ENCODE data around the gene RHBDD1. TPM values are rescaled to one million over a fixed set of nuclear protein-coding genes. Genes with fewer than 3 reads are reported as not detected.

Gene RHBDD1
- total RNA-seq, 2 donors from 2014 or later = 10.2 to 17.3 TPM

DNA sequence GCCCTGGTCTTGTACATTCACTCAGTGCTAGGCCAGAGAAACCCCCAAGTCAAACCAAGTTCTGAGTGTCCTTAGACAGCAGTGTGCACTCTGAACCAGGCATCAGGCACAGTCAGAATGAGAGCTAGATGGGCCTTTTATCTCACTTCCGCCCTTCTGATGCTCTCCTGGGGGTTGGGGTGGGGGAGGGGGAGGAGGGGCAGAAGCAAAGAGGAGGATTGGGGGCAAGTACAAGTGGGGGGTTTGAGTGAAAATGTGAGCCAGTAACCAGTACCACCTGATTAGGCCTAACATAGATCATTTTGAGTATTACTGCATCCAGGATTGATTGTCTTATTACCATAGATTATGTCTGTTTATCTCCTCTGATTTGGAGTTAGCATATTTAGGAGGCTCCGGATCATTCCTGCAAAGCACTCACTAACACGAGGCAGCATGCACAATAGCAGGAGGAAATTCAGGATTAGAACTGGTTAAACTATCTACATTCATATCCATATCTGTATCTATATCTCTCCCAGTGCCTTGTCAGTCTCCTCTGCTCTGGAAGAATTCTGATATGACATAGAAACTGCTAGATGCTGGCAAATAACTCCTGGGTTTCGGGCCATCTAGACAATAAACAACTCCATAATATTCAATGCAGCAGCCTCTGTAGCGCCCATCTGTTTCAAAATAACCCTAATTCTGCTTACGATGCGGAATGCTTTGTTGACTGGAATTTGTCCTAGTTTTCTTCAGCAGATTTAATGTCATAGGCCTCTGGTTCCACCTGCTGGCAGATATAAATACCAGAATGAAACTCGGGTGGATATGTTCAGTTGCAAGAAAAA, 149.1 kb downstream of the RHBDD1 start:
- Histone ChIP-seq H3K9me3 (no peaks in the 10 kb centered on the region), H3K27ac (no peak overlapping the region), H3K4me1 (ENCODE audit: control insufficient read depth in 1 of 2, low read depth in 2 of 2) (peaks cover 0 to 9% of the 10 kb centered on the region in 2 donors), H3K4me3 (no peak overlapping the region), H3K36me3 (no peaks in the 10 kb centered on the region), H3K27me3 (replicated peaks; ENCODE audit: insufficient read depth) (no peaks in the 10 kb centered on the region)
- TF ChIP-seq, protein P1, sequence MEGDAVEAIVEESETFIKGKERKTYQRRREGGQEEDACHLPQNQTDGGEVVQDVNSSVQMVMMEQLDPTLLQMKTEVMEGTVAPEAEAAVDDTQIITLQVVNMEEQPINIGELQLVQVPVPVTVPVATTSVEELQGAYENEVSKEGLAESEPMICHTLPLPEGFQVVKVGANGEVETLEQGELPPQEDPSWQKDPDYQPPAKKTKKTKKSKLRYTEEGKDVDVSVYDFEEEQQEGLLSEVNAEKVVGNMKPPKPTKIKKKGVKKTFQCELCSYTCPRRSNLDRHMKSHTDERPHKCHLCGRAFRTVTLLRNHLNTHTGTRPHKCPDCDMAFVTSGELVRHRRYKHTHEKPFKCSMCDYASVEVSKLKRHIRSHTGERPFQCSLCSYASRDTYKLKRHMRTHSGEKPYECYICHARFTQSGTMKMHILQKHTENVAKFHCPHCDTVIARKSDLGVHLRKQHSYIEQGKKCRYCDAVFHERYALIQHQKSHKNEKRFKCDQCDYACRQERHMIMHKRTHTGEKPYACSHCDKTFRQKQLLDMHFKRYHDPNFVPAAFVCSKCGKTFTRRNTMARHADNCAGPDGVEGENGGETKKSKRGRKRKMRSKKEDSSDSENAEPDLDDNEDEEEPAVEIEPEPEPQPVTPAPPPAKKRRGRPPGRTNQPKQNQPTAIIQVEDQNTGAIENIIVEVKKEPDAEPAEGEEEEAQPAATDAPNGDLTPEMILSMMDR (IDR thresholded peaks at IDR 0.05) = peak; percentile 73
- DNase-seq (ENCODE audit: low spot score) = no peak
- ATAC-seq (ENCODE audit: insufficient number of reproducible peaks, low FRiP score, low read depth) = peak; percentile 95

DNA sequence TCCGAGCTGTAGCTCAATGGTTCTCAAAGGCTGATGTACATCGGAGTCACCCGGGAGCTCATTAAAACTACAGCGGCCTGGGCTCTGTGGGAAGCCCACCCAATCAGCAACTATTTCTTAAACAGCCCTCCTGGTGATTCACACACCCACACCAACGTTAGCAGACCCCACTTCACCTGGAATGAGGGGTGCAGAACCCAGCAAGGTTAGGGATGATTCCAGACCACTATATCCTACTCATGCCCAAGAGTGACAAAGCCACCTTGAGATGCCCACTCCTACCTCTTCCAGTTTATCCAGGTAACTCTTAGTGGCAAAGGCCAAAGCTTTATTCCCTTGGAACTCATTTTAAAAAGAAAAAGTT, 149.7 kb downstream of the RHBDD1 start:
- Histone ChIP-seq H3K9me3 (no peaks in the 10 kb centered on the region), H3K4me1 (ENCODE audit: control insufficient read depth in 1 of 2, low read depth in 2 of 2) (peaks cover 0 to 9% of the 10 kb centered on the region in 2 donors), H3K27me3 (replicated peaks; ENCODE audit: insufficient read depth) (no peaks in the 10 kb centered on the region), H3K27ac (no peak overlapping the region), H3K36me3 (no peaks in the 10 kb centered on the region), H3K4me3 (no peak overlapping the region)
- no peak for DNase-seq (ENCODE audit: low spot score)
- TF ChIP-seq, protein P1 (IDR thresholded peaks at IDR 0.05) = no peak
- ATAC-seq (ENCODE audit: insufficient number of reproducible peaks, low FRiP score, low read depth) = no peak

DNA sequence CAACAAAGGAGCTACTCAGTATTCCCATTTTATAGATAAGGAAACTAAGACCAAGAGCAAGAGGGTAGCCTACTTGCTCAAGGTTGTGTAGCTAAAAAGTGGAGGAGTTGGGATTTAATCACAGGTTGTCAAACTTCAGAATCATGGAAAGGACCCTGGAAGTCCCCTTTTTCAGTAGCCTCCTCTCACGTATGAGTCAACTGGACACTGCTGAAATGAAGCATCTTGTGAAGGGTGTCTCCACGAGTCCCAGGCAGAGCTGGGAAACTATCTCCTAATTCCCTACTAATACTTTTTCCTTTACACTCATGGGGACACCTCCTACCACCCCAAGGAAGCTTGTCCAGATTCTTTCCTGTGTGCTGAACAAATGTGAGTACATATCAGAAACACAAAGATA, 155.8 kb downstream of the RHBDD1 start:
- no peaks in the 10 kb centered on the region for H3K27me3 ChIP-seq (replicated peaks; ENCODE audit: insufficient read depth)
- H3K4me3 ChIP-seq = no peak overlapping the region
- TF ChIP-seq, protein P1 (IDR thresholded peaks at IDR 0.05) = no peak
- DNase-seq (ENCODE audit: low spot score) (no peak), ATAC-seq (ENCODE audit: insufficient number of reproducible peaks, low FRiP score, low read depth) (no peak)
- H3K4me1 ChIP-seq (ENCODE audit: control insufficient read depth in 1 of 2, low read depth in 2 of 2) = no peaks in the 10 kb centered on the region
- H3K36me3 ChIP-seq = no peaks in the 10 kb centered on the region
- no peak overlapping the region for H3K27ac ChIP-seq
- H3K9me3 ChIP-seq = no peaks in the 10 kb centered on the region

DNA sequence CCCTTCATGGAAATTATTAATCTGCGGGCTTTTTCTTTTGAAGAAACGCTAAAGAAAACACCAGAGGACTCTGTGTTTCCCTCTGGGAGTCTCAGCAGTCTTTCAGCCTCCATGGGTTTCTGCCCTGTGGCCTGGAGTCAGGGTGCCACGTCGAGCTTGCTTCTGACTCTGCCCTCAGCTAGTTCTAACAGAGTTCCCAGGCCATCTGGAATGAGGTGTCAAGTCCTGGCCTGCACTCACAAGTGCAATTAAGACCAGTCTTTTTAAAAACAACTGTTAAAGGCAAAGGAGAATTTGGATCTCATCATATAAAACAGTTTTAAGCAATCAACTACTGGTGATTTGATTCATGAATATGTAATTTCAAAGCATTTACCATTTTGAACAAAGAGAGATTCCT, 157.3 kb downstream of the RHBDD1 start:
- Histone ChIP-seq H3K27ac (no peak overlapping the region), H3K4me1 (ENCODE audit: control insufficient read depth in 1 of 2, low read depth in 2 of 2) (no peaks in the 10 kb centered on the region), H3K9me3 (no peaks in the 10 kb centered on the region), H3K27me3 (replicated peaks; ENCODE audit: insufficient read depth) (no peaks in the 10 kb centered on the region), H3K4me3 (no peak overlapping the region), H3K36me3 (no peaks in the 10 kb centered on the region)
- no peak for ATAC-seq (ENCODE audit: insufficient number of reproducible peaks, low FRiP score, low read depth)
- DNase-seq (ENCODE audit: low spot score) = no peak
- TF ChIP-seq, protein P1 (IDR thresholded peaks at IDR 0.05) = no peak

DNA sequence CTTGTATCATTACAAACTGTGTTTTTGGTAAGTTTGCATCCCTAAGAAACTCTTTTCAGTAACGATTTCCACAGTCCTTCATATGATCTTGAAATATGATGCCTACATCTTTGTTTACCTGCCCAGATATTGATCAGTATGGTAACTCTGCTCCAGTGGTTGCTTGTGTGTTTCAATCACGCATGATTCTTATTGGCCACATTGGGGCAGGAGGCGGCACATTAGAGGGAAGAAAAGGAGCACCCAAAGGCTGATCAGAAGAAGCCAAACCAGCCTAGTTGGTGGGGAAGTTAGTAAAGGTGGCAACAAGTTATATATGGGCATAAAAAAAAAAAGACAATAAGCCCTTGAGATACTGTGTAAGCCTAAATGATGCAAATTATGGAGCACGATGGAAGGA, 158.9 kb downstream of the RHBDD1 start:
- DNase-seq (ENCODE audit: low spot score) = no peak
- Histone ChIP-seq H3K27me3 (replicated peaks; ENCODE audit: insufficient read depth) (no peaks in the 10 kb centered on the region), H3K4me3 (no peak overlapping the region), H3K9me3 (no peaks in the 10 kb centered on the region), H3K36me3 (peaks cover 4% of the 10 kb centered on the region), H3K4me1 (ENCODE audit: control insufficient read depth in 1 of 2, low read depth in 2 of 2) (no peaks in the 10 kb centered on the region), H3K27ac (no peak overlapping the region)
- TF ChIP-seq, protein P1 (IDR thresholded peaks at IDR 0.05) = no peak
- no peak for ATAC-seq (ENCODE audit: insufficient number of reproducible peaks, low FRiP score, low read depth)
